ENCODE data around the gene CACUL1.
"Not testable (repeated sequence)": the region's sequence is repeated elsewhere in the genome, so short reads cannot be mapped to it uniquely, and the experiment has no call there.

Gene CACUL1

GRCh38 chr10:118768041-118768919 lies 13.5 kb upstream of the CACUL1 start:
- no peak for DNase-seq

- no peak for DNase-seq
Observed at GRCh38 chr10:118767297-118768040, 12.7 kb upstream of the CACUL1 start.

DNA sequence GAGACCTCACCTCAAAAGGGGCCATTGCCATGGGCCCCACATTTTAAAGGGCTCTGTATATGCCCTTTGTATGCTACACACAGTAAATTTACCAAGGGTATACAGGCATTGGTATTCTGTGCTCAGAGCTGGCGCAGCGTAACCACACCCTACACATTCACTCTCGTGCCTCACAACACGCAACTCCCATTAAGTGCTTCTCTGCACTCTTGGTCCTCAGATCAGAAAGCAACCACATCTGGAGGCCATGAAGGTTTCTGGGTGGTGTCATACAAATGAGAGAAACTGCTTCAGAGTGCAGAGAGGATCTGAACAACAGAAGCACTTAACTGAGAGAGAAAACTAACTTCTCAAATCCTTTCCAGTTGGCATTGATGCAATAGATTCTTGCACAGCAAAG lies 9.4 kb upstream of the CACUL1 start:
- DNase-seq, result no peak

- DNase-seq, result no peak
Observed at GRCh38 chr10:118763202-118763988, 8.6 kb upstream of the CACUL1 start.

- no peak for DNase-seq
Observed at GRCh38 chr10:118760265-118760664, 5.5 kb upstream of the CACUL1 start.

DNA sequence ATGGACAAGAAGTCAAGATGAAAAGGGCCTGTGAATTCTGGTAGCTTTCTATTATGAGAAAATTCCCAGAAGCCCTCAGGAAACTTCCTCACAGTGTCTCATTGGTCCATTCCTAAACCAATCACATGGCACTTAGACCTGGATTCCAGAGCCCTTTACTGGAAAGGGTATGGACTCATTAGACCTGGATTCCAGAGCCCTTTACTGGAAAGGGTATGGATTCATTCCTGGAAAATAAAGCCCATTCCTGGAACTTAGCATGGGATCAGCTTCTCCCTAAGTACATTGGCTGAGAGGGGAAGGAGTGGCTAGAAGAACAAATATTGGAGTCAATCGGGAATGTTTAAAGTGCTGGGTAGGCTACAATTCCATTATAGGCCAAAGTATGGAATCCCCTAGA lies 3.7 kb upstream of the CACUL1 start:
- no peak for DNase-seq

DNA sequence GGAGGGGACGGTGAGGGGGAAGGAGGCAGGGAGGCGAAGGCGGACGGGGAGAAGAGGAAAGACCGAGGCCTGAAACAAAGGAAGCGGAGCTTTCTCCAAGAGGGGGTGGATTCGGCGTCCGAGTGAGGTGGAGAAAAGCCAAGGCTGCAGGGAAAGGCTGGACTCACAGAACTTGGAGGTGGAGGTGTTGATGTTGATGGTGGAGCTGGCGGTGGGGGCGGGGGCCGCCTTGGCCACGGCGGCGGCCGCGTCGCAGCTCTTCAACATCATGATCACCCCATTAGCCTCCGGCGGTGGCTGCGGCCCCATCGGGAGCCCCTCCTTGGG lies 578 bp downstream of the CACUL1 start:
- no peak for DNase-seq

DNA sequence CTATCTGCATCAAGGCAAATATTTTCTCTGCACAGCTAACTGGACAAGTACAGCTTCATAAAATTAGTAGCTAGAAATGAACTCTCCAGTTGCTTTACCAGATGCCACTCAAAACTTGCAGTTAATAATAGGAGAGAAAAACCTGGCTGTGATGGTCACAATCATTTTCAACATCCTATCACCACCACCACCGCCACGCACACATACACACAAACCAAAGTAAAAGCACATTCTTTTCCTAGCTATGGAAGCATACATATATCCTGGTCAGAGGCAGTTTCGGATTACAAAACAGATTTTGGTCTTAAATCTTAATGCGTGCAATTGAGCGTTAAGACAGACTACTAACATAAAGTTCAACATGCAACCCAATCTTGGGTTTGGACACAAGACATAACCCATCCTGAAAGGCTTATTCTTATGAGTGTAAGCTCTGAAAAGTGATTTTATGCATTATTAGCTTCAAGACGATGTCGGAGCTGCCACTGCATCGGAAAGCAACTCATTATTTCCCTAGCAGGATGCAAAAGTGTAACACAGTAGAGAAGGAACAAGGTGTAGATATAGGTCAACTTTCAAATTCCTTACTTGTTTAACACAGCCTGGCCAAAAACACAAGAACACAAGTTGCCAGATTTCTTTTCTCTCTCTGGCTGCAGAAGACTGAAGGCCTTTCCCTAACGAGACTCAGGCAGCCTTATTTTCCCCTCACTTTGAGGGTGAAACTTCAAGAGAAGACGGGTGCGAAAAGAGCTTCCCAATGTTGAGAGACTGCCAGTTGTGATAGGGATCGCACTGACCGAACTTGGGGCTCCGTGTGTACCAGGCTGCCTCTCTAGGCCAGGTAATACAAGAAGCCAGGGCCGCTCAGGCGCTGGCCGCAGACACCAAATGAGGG lies 1.2 kb downstream of the CACUL1 start:
- no peak for DNase-seq

DNA sequence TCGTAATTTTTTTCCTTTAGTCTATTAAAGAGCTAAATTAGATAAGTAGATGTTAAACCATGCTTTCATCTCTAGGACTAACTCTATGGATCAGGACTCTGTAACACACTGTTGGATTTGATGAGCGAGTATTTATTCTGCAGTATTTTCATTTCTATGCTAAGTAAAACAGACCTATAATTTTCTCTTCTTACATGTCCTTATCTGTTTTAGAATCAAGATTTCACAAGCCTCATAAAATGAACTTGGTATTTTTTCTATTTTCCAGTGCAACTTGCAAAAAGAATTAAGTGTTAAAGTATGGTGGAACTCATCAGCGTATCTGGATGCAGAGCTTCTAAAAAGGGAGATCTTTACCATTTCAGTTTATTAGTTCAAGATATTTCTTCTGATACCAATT lies 2.4 kb downstream of the CACUL1 start:
- DNase-seq, result no peak

DNA sequence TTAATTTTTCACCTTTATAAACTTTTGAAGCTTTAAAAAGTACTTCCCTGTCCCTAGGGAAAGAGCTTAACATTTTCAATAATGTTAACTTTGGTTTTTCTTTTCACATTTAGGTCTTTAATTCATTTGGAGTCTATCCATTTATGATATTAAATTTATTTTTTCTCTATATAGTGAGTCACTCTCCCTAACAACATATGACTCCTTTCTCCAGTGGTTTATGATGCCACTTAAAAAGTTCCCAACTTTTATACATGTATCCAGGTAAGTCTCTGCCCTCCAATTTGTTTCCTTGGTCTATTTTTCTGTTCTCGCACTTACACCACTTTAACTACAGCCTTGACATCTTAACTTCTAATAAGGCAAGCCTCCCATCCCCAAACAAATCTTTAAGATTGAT lies 3.5 kb downstream of the CACUL1 start:
- DNase-seq, result no peak

DNA sequence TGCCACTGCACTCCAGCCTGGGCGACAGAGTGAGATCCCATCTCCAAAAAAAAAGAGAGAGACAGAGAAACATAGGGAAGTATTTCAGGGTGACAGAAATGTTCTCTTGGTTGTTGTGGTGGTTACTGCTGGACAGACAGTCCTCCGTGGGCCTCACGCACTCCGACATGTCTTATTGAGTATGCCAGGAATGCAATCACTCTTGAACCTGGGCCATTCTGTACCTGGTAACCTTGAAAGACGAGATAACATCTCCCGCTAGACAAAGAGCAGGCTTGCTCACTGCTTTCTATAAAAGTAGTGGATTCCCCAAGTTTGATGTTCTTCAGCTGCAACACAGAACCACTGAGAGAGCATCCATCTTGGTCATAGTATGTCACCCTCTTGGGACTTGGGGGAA lies 6.7 kb downstream of the CACUL1 start:
- no peak for DNase-seq

DNA sequence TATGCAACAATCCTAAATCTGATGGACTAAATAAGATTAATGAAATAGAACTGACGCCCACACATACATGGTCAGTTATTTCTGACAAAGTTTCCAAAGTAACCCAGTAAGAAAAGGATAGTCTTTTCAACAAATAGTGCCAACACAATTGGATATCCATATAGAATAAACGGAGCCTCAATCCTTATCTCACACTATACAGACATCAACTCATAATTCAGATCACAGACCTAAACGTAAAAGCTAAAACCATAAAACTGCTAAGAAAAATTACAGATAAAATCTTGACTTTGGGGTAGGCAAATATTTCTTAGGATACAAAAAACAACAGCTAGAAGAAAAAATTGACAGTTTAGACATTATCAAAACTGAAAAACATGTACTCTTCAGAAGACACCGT lies 8.5 kb downstream of the CACUL1 start:
- DNase-seq, result no peak

GRCh38 chr10:118745056-118745455 lies 9.7 kb downstream of the CACUL1 start:
- no peak for DNase-seq

- not testable (repeated sequence) for DNase-seq
Observed at GRCh38 chr10:118744346-118744918, 10.3 kb downstream of the CACUL1 start.

DNA sequence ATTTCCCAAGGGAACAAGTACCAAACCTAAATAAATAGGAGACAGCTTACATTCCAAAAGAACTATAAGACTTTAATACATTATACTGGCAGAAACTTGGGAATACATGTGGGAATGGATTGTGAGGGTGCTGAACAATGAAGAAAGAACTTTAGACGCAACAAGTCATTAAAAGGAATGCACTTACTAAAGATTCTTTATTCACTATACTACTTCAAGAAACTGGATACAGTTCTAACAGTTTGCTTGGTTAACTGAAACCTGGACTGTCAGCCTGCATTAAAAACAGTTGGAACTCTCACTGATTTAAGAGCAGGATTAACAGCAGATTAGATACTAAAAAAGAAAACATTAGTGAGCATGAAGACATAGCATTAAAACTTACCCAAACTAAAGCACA lies 12.0 kb downstream of the CACUL1 start:
- DNase-seq, result no peak

GRCh38 chr10:118742032-118742431 lies 12.7 kb downstream of the CACUL1 start:
- no peak for DNase-seq

DNA sequence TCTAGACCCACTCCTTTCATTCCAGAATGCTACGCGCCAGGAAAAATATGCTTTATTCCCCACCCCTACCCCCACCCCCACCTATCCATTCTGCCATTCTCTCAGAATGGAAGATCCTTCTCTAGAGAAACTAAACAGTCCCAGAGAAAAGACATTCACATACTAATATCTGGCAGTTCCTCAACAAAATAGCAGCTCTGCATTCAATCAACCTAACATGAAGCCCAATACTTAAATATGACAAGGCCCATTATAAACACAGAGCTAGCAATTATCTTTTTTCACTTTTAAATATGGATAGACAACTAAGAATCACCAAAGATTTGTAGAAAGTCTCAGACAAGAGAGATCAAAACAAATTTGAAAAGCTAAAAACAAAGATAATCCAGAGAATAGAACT lies 16.4 kb downstream of the CACUL1 start:
- no peak for DNase-seq

DNA sequence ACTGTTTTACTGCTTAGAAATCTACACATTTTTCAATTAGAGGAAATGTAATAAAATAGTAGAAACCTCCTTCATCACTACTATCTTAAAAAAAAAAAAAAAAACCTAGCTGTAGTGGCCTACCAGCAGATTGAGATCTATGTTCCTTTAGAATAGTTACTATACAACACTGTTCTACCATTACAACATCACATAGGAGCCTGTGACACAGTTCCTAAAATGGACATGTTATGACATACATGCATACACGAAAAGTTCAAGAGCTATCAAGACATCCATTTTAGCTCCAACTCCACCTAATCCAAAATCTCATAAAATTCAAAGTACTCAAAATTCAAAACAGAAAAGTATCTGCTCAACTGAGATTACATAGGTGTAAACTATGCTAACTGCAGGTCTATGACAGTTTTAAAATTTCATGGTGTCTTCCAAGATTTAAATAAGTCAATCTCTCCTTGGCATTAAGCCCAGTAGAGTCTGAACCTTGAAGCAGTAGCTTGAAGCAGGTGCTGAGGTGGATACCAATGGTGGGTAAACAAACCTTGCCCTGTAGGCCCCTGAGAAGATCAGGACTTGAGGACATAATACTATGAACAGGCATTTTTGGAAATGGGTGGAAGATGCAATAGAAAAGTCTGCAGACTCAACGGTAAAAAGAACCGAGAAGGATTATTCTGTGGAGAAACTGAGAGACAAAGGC lies 17.0 kb downstream of the CACUL1 start:
- no peak for DNase-seq

- no peak for DNase-seq
Observed at GRCh38 chr10:118735294-118735693, 19.5 kb downstream of the CACUL1 start.

DNA sequence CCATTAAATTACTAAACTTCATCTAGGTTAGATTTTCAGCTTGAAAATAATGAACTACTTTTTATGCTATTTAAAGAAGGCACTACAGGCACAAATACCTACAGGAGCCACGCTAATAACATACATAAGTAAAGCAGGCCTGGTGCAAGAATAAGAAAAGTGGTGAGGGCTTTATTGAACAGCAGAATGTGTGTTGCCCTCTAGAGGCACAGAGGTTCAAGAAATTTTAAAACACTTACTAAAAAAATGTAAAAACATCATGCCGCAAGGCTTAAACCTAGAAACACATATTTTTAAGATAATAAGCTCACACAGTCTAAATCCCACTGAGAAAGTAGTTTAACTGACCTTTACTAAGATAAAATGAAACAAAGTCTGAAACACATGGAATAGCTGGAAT lies 20.3 kb downstream of the CACUL1 start:
- no peak for DNase-seq
